Activated CD4-positive, CD25-positive, alpha-beta regulatory T cell (primary cell): ENCODE measurements around the gene ANKRD40CL.
"Not testable (repeated sequence)": the region's sequence is repeated elsewhere in the genome, so short reads cannot be mapped to it uniquely, and the experiment has no call there.

ENCODE experiments used
- DNase-seq, 4 experiments: peaks; one replicate each; lab custom pipeline; 2025; lab: John Stamatoyannopoulos, UW

Gene ANKRD40CL

DNA sequence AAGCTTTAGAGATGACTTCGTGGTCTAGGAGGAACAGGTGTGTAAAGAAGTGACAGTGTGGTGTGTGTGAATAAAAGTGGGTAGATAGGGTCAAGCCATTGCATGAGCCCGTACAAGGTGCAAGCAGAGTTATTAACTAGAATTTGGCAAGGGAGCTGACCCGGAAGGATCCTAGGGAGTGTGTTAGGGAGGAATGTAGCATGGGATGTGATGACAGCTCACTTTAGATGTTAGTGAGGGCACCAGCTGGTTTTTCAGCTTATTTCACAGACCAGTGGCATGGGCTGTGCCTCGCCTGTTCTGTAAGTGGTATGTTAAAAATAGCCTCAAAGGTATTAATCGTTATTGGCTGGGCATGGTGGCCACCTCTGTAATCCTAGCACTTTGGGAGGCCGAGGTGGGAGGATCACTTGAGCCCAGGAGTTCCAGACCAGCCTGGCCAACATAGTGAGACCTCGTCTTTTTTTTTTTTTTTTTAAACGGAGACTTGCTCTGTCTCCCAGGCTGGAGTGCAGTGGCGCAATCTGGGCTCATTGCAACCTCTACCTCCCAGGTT is 8.3 kb downstream of the ANKRD40CL start:
- no peak for DNase-seq

DNA sequence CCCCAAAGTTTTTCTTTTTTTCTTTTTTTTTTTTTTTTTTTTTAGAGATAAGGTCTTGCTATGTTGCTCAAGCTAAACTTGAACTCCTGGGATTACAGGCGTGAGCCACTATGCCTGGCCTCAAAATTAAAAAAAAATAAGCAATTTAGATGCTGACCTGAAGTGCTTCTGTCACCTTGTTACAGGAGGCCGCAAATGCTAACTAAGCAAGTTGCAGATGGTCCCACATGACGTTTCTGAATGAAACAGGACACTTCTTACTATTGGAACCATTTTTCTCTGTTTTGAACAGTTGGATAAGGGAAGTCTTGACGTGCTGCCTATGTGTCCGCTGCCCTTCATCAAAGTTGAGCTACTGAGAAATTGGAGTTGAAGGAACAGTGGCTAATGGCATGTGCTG is 8.8 kb downstream of the ANKRD40CL start:
- DNase-seq = no peak

DNA sequence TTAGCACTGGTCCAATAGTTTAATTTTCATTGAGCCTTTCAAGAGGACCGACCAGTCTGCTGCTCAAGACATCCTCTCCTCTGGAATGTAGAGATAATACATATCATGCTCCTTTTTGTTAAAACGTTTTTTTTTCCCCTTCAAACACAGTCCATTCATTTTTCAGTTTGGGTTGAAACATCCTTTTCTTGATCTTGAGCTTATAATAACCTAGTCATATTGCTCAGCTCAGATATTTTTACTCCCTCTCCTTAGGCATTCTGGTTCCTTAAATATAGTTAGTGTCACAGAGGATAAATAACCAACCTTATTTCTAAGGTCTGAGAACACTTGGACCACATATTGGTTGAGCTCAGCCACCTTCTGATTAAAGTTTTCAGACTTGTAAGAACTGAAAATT is 12.8 kb downstream of the ANKRD40CL start:
- no peak for DNase-seq

DNA sequence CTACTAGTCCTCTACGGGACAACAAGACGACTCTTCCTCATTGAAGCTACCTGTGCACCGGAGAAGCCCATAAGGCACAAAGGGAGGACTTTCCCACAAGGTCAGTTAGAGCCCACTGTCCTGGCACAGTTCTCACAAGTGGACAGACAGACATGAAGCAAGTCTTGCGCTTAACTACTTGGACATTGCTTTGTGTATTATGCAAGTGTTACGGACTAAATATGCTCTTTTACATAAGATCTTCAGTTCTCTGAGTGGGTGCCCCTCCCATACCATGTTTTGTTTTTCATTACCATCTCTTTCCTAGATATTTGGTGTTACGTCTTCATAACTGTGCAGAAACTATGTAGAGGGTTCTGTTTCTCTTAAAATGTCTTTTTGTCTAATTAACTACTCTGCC is 18.1 kb downstream of the ANKRD40CL start:
- no peak for DNase-seq

DNA sequence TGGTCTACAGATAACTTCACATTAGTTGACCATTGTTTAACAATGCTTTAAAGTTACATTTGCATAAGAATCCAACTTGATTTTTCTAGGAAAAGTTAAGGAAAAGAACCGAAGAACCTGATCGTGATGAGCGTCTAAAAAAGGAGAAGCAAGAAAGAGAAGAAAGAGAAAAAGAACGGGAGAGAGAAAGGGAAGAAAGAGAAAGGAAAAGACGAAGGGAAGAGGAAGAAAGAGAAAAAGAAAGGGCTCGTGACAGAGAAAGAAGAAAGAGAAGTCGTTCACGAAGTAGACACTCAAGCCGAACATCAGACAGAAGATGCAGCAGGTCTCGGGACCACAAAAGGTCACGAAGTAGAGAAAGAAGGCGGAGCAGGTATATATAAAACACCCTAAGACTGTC is 21.7 kb downstream of the ANKRD40CL start:
- no peak for DNase-seq

DNA sequence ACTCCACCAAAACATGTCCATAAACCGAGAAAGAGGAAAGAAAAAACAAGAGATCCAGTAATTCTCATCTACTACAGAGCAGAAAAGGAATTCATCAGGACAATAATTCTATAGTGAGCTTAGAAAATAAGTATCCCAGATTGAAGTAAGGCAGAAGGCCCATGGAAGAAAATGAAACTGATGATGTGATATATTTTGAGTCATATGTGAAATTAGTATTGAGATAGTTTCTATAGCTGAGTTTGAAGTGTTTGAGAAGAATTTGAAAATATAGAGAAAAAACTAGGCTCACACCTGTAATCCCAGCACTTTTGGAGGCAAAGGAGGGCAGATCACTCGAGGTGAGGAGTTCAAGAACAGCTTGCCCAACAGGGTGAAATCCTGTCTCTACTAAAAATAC is 28.2 kb downstream of the ANKRD40CL start:
- no peak for DNase-seq

DNA sequence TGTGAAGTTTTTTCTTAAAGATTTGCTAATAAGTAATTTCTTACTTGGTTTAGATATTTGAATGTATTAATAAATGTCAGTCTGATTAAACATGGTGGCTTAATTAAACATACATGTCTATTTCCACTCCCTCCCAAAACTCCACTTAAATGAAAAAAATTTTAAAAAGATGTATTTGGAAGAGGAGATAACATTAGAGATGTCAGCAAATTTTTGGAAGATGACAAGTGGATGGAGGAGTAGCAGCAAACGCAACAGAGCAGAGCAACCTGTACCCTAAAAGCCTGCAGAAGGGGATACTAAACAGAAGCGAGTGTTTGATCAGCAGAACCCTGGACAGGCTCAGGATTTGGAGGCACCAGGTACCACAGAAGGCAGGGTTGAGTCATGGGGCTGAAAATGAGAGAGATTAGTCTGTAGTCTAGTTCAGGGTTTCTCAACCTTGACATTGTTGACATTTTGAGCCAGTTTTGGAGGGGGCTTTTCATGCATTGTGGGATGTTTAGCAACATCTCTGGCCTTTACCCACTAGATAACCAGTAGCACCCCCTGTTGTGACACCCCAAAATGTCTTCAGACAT is 30.1 kb downstream of the ANKRD40CL start:
- no peak for DNase-seq

DNA sequence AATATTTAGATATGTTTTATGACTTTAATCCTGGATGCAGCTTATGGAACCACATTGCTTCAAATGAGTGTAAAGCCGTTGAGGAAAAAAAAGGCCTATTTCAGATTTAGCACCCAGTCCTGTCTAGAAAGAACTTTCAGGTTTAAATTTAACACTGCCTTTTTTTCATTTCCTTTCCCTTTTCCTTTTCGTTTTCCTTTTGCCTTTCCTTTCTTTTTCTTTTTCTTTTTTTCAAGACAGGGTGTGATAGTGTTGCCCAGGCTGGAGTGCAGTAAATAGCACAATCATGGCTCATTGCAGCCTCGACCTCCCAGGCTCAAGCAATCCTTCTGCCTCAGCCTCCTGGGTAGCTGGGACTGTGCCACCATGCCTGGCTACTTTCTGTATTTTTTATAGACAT is 32.0 kb downstream of the ANKRD40CL start:
- no peak for DNase-seq

DNA sequence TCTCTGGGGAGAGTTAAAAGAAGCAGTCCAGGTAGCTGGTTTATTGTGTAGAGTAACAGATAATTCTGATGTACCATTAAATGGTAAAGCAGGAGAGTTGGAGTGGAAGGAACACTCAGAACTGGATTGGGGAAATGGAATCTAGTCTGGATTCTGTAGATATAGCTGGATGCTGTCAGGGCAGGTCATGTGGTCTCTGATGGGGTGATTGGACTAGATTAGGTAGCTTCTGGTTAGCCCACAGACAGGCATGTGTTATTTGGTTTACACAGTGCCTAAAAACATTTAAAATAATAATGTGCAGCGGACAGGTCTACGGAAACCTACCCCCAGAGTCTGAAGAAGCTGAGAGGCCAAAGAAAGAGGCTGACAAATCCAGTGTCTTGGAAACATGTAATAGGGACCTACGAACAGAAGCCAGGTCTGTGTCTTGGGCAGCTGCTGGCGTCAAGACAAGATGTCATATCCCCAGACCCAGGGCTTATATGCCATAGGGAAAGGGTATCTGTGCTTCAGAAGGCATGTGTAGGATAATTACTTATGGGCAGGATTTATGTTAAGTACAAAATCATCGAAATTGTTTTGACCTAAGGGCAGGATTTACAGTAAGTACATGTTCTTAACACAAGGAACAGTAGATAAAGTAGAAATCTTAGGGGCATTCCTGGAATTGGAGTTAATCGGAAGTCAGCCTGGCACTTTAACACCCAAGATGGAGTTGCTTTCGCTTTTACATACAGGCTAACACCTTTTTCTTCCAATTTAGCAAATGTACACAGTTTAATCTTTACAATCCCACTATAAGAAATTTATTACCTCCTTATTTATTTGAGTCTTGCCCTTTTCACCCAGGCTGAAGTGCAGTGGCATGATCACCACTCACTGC is 35.5 kb downstream of the ANKRD40CL start:
- no peak for DNase-seq

DNA sequence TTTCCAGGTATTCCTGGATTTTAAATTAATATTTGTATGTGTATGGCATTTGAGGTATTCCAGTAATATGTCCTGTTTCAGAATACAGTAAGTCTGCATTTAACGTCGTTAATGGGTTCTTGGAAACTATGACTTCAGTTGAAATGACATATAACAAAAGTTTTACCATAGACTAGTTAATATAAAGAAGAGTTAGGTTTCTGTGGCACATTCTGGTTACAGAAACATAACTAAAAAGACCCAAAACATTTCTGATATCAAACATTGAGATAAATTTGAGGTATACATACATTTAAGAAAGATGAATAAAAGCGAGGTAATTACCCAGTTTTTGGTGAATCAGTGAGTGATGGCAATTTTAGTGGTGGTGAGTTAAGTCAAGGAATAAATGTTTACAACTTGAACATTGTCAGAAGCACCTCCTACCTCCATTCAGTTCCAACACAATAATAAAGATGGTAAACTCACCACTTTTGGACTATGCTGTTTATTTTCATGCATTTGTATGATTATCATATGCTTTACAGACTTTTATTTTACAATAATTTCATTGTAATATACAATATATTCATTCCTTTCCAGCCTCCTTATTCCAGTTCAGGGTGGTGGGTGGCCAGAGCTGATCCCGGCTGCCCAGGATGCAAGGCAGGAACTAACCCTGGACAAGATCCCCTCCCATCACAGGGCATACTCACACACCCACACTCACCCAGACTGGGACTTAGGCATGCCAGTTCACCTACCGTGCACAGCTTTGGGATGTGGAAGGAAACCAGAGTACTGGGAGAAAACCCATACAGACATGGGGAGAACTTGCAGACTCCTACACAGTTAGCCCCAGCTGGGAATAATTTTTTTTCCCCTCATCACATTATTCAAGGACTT is 38.2 kb downstream of the ANKRD40CL start:
- no peak for DNase-seq

DNA sequence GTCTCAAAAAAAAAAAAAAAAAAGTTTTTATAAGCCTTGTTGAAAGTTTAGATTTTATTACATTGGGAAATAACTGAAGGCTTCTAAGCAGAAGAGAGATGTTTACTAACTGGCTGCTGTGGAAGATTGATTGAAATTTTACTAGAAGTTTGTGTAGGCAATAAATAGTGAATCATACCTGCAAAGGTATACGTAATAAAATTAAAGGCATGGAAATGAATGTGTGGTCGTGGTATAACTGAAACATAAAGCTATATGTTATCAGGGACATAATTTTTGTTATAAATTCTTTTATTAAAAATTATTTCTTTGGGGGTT is 39.2 kb downstream of the ANKRD40CL start:
- no peak for DNase-seq

DNA sequence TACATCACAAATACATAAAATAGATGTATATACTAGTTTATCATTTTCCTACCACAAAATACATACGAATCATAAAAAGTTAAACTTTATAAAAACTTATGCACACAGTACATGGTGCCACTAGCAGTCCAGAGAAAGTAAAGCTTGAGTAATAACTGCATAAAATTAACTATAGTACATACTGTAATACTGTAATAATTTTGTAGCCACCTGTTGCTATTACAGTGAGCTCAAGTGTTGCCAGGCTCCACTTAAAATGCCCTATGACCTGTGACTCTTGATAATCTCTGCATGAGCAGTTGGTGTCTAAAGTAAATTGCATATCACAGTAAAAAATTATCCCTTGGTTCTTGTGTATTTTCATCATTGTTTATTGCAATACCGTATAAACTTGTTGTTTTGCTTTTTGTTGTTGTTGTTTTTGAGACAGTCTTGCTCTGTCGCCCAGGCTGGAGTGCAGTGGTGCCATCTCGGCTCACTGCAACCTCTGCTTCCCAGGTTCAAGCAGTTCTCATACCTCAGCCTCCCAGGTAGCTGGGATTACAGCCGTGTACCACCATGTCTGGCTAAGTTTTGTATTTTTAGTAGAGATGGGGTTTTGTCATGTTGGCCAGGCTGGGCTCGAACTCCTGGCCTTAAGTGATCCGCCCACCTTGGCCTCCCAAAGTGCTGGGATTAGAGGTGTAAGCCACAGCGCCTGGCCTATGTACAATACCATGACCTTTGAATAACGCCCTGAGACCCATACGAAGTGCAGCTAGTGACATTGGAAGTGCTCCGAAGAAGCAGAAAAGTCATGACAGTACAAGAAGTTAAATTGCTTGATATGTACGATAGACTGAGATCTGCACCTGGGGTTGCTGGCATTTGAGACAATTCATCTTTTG is 41.3 kb downstream of the ANKRD40CL start:
- DNase-seq = no peak

DNA sequence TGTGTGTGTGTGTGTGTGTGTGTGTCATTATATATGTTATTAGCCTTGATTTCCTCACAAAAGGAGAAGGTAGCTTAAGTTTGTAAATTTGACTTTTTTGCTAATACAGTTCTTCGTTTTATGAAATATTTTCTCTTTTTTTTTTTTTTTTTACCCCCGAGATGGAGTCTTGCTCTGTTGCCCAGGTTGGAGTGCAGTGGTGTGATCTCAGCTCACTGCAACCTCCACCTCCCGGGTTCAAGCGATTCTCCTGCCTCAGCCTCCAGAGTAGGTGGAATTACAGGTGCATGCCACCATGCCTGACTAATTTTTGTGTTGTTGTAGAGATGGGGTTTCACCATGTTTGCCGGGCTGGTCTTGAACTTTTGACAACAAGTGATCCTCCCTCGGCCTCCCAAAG is 42.7 kb downstream of the ANKRD40CL start:
- DNase-seq = not testable (repeated sequence)

DNA sequence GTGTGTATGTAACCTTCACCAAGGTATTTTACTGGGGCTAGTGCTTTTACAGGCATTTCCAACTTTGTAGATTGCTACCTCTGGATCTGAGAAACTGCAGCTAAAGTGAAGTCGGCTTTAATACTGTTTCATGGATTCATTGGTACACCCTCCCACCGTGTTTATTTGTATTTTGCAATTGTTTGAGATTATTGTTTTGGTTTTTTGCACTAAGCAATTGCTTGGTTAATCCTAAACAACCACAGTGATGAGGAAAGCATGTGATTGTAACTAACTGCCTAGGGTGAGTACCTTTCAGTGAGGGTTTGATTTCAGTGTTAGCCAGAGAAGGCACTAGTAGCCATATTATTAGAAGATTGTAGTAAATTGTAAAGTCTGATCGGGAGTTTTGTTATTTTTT is 44.6 kb downstream of the ANKRD40CL start:
- no peak for DNase-seq

DNA sequence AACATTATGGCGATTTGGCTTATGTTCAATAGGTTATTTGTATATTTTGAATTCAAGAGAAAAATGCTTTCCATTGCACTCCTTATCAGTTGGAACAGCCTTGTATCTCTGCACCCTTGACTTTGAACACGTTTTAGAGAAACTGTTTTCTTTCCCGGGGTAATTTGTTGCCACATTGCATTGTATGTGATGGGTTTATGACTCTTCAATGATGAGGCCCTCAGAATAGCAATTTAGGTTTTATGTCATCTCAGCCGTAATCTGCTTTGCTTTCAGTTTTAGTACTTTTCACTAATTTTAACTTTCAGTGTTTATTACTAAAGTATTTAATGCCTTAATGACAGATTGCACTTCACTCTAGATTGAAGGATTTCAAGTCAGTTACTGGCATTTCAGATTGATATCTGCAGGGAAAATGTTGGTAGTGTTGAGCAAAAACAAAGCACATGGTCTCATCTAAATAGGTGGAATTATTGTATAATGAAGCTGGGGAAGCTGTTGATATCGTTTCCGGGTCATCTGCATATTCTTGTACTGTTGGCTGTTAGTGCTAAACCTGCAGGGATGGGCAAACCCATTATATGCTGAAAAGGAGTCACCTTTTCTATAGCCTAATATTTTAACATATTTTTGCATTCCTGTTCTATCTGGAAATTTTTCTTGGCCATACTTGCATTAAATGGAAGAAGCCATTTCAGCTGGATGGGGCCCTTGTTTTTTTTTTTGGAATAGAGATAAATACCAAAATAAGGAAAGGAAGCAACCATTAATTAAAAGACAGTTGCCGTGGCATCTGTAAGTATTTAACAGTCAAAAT is 45.9 kb downstream of the ANKRD40CL start:
- no peak for DNase-seq

DNA sequence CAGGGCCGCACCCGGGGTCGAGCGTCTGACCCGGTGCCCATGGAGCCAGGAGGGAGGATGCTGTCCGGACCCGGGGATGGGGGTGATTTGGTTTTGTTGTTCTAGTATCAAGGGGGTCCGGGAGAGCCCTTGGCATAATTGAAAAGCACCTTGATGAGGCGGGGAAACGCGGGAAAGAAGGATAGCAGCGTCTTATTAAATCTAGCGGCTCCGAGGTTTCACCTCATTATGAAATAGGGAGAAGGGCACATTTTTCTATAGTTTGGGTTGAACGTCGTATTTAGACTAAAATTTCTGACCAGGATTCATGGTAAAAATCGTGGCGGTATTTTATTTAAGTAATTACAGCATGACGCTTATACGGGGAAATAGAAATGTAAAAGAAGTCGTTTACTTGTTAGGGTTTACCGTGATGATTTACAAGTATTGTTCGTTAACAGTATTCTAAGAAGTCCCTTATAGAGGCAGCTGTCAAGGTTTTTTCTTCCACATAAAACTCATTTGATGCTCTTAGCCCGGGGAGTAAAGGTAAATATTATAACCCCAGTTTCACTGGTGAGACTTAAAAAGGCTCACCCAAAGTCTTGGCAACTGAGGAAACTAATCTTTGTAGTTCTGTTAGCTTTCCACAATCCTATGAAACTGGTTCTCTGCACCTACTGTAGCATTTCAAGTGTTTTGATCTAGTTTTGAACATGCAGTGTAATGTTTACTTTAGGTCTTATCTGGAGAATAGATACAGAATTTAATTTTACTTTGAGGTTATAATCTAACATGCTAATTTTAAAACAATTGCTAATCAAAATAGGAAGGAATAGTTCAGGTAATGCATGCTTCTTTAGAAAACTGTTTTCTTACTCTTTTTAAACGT is 47.2 kb downstream of the ANKRD40CL start:
- no peak for DNase-seq

DNA sequence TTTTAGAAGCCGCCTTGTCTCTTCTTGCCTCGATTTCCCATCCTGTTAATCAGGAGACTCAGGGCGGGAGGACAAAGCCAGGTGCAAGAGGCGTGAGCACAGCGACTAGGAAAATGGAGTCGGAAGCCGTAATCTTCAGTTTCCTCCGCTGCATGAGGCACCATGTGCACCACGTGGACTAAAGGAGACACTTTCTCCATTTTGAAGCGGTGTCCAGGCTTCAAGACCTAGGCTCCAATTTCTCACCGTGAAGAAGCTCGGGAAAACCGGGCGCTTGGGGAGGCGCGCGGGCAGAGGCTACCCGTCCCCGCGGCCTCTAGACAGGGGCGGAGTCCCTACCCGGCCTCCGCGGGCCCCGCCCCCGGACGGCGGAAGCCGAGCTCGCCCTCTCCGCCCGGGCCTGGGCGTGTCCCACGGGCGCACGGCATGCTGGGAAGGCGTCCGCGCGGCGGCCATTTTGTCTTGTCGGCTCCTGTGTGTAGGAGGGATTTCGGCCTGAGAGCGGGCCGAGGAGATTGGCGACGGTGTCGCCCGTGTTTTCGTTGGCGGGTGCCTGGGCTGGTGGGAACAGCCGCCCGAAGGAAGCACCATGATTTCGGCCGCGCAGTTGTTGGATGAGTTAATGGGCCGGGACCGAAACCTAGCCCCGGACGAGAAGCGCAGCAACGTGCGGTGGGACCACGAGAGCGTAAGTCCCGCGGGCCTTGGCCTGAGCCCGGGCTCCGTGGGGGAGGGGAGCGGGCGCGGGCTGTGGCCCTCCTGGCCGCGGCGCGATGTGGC is 48.0 kb downstream of the ANKRD40CL start, which contains the start of gene LUC7L3:
LUC7L3 (plus strand) TSS at position 460 of the 780 bp plus-strand sequence; CDS start at position 590, 130 bp downstream.
- peak; percentile 84 to 88 (median 85) for DNase-seq

DNA sequence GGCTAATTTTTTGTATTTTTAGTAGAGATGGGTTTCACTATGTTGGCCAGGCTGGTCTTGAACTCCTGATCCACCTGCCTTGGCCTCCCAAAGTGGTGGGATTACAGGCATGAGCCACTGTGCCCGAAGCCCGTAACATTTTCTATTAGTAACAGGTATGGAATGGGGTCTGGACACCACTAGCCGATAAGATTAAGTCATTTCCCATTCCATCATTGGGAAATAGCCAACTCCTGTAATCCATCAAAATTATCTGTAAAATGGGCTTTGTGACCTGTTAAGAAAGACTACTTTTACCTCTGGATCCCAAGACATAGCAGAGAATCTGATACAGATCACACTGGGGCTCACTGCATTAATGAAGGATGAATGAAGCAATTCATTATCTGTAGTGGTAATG is 51.8 kb downstream of the ANKRD40CL start:
- DNase-seq = no peak

DNA sequence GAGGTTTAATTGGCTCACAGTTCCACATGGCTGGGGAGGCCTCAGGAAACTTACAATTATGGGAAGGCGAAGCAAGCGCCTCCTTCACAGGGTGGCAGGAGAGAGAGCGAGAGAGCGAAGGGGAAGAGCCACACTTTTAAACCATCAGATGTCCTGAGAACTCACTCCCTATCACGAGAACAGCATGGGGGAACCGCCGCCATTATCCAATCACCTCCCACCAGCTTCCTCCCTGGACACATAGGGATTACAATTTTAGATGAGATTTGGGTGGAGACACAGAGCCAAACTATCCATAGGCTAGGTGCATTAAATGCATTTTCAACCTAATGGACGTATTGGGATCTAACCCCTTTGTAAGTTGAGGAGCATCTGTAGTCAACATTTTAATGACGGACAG is 54.7 kb downstream of the ANKRD40CL start:
- no peak for DNase-seq
